SU-DHL-6 (cell line): ENCODE results near the gene RHOXF1.
"Not testable (repeated sequence)": the region's sequence is repeated elsewhere in the genome, so short reads cannot be mapped to it uniquely, and the experiment has no call there.

Experiments used
- H2AFZ ChIP-seq: fragments of 200-600 bp; sonication (generic); 2 replicates; pipeline ENCODE4 v1.6.1; 2014; ENCODE audit warnings: low read depth, mild to moderate bottlenecking, moderate library complexity, mixed read lengths, antibody characterized with exemption, low read length; ENCODE audit not compliant: severe bottlenecking
- H3F3A ChIP-seq: fragments of 200-600 bp; shearing (Covaris generic); 2 replicates; pipeline ENCODE4 v1.6.0; 2016; ENCODE audit warnings: antibody characterized with exemption, mild to moderate bottlenecking; ENCODE audit not compliant: insufficient read depth
- H3K27ac ChIP-seq: fragments of 200-600 bp; sonication (generic); 2 replicates; pipeline ENCODE4 v1.5.1; 2016; ENCODE audit warnings: low read depth, mild to moderate bottlenecking, low read length, moderate library complexity, mixed read lengths
- H3K27me3 ChIP-seq: fragments of 200-600 bp; sonication (generic), shearing (Covaris generic); 2 replicates; pipeline ENCODE4 v1.6.0; 2014; ENCODE audit warnings: mild to moderate bottlenecking, low read length
- H3K36me3 ChIP-seq: fragments of 200-600 bp; sonication (generic); 2 replicates; pipeline ENCODE4 v1.6.1; 2014; ENCODE audit warnings: mild to moderate bottlenecking, low read length, mixed read lengths
- H3K4me2 ChIP-seq: fragments of 300-600, 200-600 bp; shearing (Covaris generic), sonication (generic); 2 replicates; pipeline ENCODE4 v1.6.0; 2014; ENCODE audit warnings: low read length, low read depth, mild to moderate bottlenecking; ENCODE audit not compliant: poor library complexity, severe bottlenecking
- H3K4me3 ChIP-seq: fragments of 200-600 bp; sonication (generic); 2 replicates; pipeline ENCODE4 v1.5.1; 2014; ENCODE audit warnings: antibody characterized with exemption, low read length, mild to moderate bottlenecking, mixed read lengths; ENCODE audit not compliant: insufficient read depth, poor library complexity, severe bottlenecking
- H3K79me2 ChIP-seq: fragments of 200-600 bp; sonication (generic); 2 replicates; pipeline ENCODE4 v1.6.1; 2014; ENCODE audit warnings: mild to moderate bottlenecking, low read length, moderate library complexity; ENCODE audit not compliant: insufficient read depth
- H3K9ac ChIP-seq: fragments of 200-600 bp; sonication (generic); 2 replicates; pipeline ENCODE4 v1.7.0; 2014; ENCODE audit warnings: mild to moderate bottlenecking, low read length
- H3K9me2 ChIP-seq: fragments of 200-600 bp; sonication (generic); replicated peaks from 2 replicates; pipeline ENCODE4 v1.6.1; 2014; ENCODE audit warnings: low read length; ENCODE audit not compliant: insufficient read depth
- H3K9me3 ChIP-seq: fragments of 200-600 bp; sonication (generic); 2 replicates; pipeline ENCODE4 v1.6.1; 2014; ENCODE audit warnings: low read length, mixed read lengths; ENCODE audit not compliant: insufficient read depth
- H4K20me1 ChIP-seq: fragments of 200-600 bp; sonication (generic); 2 replicates; pipeline ENCODE4 v1.6.1; 2014; ENCODE audit warnings: low read depth, mild to moderate bottlenecking, antibody characterized with exemption, low read length, moderate library complexity, mixed read lengths
- EZH2phosphoT487 ChIP-seq: fragments of 200-600 bp; sonication (generic), shearing (Covaris generic); conservative IDR thresholded peaks from 2 replicates; pipeline ENCODE4 v1.6.1; 2018; ENCODE audit warnings: mild to moderate bottlenecking, antibody characterized with exemption, low read length, moderate library complexity, mixed read lengths
- TF ChIP-seq, protein P1 (sequence below): fragments of 200-600 bp; sonication (generic); IDR thresholded peaks from one replicate; pipeline ENCODE4 v1.5.1; 2017; ENCODE audit warnings: antibody characterized with exemption, mild to moderate bottlenecking, low read length, moderate library complexity; ENCODE audit not compliant: insufficient read depth, poor library complexity, severe bottlenecking

Gene RHOXF1

DNA sequence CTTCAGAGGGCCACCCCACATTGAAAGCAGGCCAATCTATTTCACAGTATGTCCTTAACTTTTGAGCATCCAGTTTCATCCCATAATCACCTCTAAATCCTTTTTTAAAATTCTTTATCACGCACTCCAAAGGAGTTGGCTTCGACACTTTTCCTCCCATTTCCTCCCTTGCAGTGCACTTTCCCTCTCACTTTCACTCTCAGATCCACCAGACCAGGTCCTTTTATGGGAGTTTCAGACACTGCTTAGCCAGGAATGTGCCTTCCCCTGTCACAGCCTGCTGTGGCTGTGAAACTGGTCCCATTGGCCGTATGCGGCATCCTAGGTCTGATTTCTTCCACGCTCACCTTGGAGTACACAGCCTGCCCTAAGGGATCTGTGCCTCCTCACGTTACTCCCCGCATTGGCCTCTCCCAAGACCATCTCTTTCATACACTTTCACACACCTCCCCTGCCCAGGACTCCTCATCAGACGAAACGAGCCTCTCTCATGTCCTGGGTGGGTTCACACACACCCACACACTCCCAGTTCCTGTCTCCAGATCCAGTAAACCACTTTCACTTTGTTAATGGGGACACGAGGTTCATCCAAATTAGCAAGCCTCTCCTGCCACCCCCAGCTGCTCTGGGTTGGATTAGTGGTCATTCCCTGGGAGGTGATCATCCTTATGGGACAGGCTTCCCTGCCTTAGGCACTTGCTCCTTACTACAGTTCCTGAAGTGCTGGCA is 28.3 kb downstream of the RHOXF1 start:
- Histone ChIP-seq H3K36me3 (no peaks in the 10 kb centered on the region), H3K9me3 (no peaks in the 10 kb centered on the region), H3K9ac (no peak overlapping the region), H4K20me1 (no peaks in the 10 kb centered on the region), H3K79me2 (no peaks in the 10 kb centered on the region), H3K4me3 (no peak overlapping the region), H3K27ac (no peak overlapping the region), H3K9me2 (no peaks in the 10 kb centered on the region), H2AFZ (no peak overlapping the region), H3F3A (no peaks in the 10 kb centered on the region), H3K27me3 (no peaks in the 10 kb centered on the region), H3K4me2 (no peak overlapping the region)
- TF ChIP-seq, protein P1, sequence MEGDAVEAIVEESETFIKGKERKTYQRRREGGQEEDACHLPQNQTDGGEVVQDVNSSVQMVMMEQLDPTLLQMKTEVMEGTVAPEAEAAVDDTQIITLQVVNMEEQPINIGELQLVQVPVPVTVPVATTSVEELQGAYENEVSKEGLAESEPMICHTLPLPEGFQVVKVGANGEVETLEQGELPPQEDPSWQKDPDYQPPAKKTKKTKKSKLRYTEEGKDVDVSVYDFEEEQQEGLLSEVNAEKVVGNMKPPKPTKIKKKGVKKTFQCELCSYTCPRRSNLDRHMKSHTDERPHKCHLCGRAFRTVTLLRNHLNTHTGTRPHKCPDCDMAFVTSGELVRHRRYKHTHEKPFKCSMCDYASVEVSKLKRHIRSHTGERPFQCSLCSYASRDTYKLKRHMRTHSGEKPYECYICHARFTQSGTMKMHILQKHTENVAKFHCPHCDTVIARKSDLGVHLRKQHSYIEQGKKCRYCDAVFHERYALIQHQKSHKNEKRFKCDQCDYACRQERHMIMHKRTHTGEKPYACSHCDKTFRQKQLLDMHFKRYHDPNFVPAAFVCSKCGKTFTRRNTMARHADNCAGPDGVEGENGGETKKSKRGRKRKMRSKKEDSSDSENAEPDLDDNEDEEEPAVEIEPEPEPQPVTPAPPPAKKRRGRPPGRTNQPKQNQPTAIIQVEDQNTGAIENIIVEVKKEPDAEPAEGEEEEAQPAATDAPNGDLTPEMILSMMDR, result no peak
- TF ChIP-seq EZH2phosphoT487, result no peak

- H3K36me3 ChIP-seq, H3K4me3 ChIP-seq, H3F3A ChIP-seq, H3K27ac ChIP-seq, H3K9ac ChIP-seq, H3K79me2 ChIP-seq, H3K4me2 ChIP-seq, H2AFZ ChIP-seq, H4K20me1 ChIP-seq, H3K9me2 ChIP-seq, H3K27me3 ChIP-seq, H3K9me3 ChIP-seq: not testable (repeated sequence)
These were observed 30.0 kb downstream of the RHOXF1 start for GRCh38 chrX:120085553-120086185.

DNA sequence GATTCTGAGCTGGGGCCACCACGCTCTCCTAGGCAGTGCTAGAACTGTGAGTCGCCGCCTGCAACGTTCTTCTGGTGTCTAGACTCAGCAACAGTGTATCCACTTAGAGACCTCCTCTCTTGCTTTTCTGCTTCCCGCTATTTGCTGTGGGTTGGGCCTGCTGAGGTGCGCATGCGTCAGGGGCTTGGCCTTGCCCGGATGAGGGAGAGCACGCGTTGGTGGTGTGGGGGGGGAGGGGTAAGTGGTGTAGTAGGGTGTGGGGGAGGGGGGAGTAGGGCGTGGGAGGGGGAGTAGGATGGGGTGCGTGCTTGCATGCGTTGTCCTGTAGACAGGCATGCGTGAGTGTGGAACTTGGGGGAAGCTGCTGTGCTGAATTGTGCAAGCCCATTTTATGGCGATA is 38.1 kb downstream of the RHOXF1 start, which contains the start of gene RHOXF2B:
Gene RHOXF2B, minus strand, starts transcription at position 101 of the 400 bp plus-strand sequence. CDS start 138 bp downstream, outside the sequence.
- not testable (repeated sequence) for H3K9me3 ChIP-seq, H3K27me3 ChIP-seq, H3K4me2 ChIP-seq

GRCh38 chrX:120066169-120066568 is 49.5 kb downstream of the RHOXF1 start:
- not testable (repeated sequence) for H3K9me3 ChIP-seq, H3K9ac ChIP-seq, H3K79me2 ChIP-seq, H3K27me3 ChIP-seq, H2AFZ ChIP-seq, H4K20me1 ChIP-seq, H3K4me2 ChIP-seq, H3K36me3 ChIP-seq, H3F3A ChIP-seq, H3K9me2 ChIP-seq, H3K27ac ChIP-seq, H3K4me3 ChIP-seq

More for the DNA sequence above, 38.1 kb downstream of the RHOXF1 start, which contains the start of gene RHOXF2B:
- H3K9ac ChIP-seq, H3K27ac ChIP-seq, H3K36me3 ChIP-seq, H2AFZ ChIP-seq, H4K20me1 ChIP-seq, H3F3A ChIP-seq, H3K79me2 ChIP-seq, H3K4me3 ChIP-seq, H3K9me2 ChIP-seq: not testable (repeated sequence)
